Ramos (cell line): ENCODE measurements around the gene AFP.

ENCODE experiments used
- in situ Hi-C: fragments of 300-500 bp; cut with MboI; formaldehyde crosslinking; loops from one replicate; pipeline ENCODE4 v1.14.3; 2022; ENCODE audit warnings: low sequenced_read_pairs; ENCODE audit not compliant: unreplicated experiment

The AFP gene

GRCh38 chr4:73454920-73455319 is 18.9 kb downstream of the AFP start:
- in situ Hi-C loops, result no loop called here

DNA sequence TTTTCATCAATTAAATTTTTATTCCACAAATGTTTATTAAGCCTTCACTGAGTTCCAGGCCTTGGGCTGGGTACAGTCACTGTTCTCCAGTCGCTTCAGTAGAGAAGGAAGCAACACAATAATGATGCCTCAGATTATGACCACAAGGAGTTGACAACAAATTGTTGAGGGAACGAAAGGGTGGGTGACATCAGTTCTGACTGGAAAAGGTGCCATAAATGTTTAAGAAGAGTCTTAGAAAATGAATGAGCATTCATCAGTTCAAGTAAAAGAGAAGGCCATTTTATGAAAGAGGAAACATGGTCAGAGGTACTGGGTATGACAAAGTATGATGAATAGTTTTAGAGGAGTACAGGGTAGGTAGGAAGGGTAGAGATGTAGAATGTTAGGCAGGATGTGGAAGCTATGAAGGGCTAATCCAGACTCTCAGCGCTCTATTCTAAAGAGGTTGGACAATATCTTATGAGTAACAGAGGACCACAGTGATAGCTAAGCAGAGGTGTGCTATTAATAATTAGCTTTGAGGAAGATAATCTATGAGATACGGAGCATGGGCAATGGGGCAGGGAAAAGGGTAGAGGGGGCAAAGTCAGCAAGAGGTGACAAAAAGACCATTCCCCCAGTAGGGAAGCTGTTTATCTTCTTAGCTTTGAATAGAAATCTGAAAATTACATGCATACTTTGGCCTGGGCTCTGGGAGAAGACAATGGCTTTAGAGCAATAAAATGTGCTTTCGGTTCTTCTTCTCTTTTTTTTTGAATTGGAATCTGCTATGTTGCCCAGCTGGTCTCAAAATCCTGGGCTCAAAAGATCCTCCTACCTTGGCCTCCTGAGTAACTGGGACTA is 20.4 kb downstream of the AFP start:
- in situ Hi-C loops, result no loop called here

DNA sequence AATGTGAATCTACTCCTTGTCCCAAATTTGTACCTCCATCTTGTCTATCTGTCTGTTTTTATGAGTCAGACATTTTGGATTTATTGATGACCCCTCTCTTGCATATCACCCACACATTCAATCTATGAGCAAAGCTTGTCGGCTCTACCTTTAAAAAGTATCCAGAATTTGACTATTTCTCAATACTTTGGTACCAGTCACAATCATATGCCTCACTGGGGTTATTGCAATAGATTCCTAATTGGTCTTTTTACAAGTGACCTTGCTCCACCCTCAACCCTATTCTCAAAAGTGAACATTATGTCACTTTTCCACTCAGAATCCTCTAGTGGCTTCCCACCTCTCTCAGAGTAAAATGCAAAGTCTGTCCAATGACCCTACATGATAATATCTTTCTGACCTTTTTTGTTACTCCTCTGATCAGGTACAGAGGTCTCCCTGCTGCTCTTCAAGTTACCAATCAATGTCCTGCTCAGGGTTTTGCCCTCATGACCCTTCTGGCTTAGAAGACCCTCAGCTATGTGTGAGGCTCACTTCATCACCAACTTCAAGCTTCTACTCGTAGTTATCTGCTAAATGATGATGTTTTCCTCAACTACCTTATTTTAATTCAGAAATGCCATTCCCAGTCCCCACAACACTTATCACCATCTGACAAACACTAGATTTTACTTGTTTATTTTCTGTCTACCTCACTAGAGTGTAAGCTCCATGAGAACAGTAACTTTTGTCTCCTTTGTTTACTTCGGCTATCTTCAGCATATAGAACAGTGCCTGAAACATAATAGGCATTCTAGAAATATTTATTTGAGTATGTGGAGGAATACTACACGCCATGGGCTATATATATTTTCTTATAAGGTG is 22.4 kb downstream of the AFP start:
- in situ Hi-C loops, result no loop called here

- in situ Hi-C loops, result no loop called here
Observed at GRCh38 chr4:73459048-73459421, 23.0 kb downstream of the AFP start.

DNA sequence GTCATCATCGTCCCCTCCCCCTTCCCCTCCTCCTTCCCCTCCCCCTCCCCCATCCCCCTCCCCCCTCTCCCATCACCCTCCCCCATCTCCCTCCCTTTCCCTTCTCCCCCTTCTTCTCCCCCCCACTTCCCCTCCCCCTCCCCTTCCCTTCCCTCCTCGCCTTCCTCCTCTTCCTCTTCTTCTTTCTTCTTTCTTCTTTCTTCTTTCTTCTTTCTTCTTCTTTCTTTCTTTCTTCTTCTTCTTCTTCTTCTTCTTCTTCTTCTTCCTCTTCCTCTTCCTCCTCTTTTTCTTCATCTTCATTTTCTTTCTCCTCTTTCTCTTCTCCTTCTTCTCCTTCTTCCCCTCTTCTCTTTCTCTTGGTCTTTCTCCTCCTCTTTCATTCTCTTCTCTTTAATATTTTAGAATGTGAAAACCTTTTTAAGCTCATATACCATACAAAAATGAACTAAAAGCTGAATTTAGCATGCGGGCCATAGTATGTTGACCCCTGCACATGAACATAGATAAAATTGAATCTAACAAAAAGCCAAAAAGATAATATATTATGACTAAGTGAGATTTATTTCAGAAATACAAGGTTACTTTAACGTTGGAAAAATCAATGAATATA is 25.0 kb downstream of the AFP start:
- in situ Hi-C loops, result no loop called here

DNA sequence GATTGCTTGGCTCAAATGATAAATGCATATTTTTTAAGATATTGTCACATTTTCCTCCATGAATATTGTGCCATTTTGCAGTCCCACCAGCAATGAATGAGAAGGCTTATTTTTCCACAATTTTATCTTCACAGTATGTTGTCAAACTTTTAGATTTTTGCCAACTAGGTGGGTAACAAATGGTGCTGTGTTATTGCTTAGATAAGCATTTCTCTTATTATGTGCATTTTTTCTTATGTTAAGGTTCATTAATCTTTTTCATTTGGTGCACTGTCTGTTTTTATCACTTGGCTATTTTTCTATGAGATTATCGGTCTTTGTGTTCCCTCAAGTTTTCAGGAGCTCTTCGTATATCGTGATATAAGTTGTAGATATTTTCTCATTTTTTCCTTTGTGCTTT is 32.1 kb downstream of the AFP start:
- in situ Hi-C loops, result no loop called here

- in situ Hi-C loops, result no loop called here
Observed at GRCh38 chr4:73470728-73471127, 34.7 kb downstream of the AFP start.

DNA sequence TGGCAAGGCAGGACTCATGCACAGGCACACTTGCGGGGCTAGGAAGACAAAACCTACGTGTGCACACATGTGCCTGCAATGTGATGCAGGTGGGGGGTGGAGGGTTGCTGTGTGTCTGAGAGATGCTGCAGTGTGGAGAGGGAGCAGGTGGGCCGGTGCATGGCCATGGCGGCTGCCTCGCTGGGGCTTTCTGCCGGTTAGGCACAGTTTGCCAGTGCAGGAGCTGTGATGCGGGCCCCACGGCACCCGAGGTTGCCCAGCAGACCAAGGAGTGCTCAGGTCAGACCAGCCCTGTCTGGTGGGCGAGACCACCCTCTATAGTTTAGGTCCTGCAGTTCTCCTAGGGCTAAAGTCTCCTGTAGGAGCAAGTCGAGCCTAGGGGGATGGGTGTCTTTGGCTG is 41.2 kb downstream of the AFP start:
- in situ Hi-C loops, result no loop called here

GRCh38 chr4:73479323-73479722 is 43.3 kb downstream of the AFP start:
- in situ Hi-C loops, result no loop called here

GRCh38 chr4:73481358-73481757 is 45.3 kb downstream of the AFP start, which contains the start of gene AFM:
Gene AFM, plus strand, starts transcription at chr4:73481745. Its CDS starts 31 bp downstream, at chr4:73481776.
- in situ Hi-C loops, result no loop called here

DNA sequence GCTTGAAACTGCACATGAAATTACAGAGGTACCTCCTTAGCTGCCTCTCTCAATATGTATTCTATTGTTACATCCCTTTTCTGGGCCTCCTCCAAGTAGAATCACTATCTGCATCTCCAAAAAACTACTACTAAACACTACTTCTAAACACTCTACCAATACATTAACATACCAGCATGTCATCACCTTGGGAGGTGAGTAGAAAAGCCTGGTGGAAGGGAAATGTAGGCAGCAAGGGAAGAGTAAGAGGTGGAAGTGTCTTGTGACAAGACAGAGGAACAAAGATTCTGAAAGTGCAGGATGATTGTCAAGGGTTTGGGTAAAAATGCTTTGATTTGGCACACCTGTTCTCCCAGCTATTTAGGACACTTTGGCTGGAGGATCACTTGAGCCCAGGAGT is 49.1 kb downstream of the AFP start:
- in situ Hi-C loops, result no loop called here

- in situ Hi-C loops, result no loop called here
Observed at GRCh38 chr4:73485596-73485995, 49.6 kb downstream of the AFP start.

DNA sequence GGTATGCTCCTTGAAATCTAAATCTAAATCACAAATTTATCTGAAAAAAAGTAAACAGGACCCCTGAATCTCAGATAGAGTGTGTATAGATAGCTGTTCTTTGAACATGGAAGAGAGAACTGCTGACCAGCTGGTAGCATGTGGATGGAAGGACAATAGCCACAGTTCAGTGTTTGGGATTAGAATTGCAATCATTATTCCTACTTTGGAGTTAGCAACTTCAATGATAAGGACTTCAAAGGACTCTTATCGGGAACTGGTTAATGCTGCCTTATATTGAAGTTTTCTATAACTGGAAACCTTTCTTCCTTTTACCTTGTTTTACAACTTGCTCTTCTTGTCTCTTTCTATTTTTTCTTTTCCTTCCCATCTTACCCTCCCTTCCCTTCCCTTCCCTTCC is 50.5 kb downstream of the AFP start:
- in situ Hi-C loops, result no loop called here

DNA sequence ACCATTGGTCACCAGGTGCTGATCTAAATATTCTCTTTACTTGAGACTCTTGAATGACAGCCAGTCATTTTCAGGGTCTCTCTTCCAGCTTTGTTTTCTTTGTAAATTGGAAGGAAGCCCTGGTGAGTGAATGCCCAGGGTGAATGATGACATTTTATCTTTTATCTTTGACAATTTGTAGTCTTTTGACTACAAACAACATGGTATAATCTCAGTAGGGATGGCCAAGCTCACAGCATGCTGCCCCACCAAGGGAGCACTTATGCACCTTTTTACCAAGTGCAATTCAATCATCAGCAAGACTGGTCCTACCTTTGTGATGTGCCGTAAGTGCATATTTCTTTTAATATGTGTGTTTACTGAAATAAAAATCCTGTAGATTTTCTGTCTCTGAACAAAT is 51.2 kb downstream of the AFP start:
- in situ Hi-C loops, result no loop called here

DNA sequence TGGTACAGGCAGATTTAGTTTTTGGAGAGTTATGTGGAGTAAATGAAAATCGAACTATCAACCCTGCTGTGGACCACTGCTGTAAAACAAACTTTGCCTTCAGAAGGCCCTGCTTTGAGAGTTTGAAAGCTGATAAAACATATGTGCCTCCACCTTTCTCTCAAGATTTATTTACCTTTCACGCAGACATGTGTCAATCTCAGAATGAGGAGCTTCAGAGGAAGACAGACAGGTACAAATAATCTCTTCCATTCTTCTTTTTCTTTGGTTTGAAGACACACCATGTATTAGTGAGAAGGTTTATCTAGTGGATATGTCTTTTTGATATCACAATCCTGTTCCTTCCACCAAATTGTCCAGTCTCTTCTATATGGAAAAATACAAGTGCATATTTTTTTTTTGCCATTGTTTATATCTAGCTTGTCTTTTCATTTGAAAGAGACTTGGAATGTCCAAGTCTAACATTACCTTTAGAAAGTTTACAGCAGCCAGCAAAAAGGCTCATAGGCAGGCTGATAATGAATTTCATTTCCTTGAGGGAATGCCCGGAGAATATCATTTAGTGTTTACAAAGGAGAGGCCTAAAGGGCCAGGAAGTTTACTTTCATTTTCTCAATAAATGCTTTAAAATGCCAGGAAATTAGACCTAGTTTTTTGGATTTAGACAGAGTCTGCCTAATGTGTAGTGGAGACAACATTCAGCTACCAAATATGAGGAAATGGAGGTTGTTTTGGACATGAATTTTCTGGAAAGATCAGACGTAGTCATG is 64.2 kb downstream of the AFP start:
- in situ Hi-C loops, result no loop called here

DNA sequence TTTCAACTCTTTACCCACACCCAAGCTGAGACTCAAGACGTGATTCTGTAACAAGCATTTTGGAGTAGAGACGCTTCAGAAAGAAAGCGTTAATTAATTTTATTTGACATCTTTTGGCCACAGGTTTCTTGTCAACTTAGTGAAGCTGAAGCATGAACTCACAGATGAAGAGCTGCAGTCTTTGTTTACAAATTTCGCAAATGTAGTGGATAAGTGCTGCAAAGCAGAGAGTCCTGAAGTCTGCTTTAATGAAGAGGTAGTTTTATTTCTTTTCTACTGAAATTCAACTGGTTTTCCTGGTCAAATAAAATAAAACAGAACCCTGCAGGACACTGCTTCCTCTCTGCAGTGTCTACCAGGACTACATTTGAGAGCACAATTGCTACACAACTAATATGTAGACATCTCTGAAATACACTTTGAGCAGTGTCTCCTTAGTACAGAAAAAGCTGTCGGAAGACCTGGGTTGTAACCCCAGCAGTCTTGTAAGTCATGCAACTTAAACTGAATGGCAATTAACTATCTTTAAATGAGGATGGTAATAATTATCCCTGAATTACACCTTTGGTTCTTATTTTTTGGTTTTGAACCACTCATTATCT is 65.7 kb downstream of the AFP start:
- in situ Hi-C loops, result no loop called here

GRCh38 chr4:73505567-73505966 is 69.5 kb downstream of the AFP start:
- in situ Hi-C loops, result no loop called here
